Activated CD4-positive, alpha-beta T cell treated with anti-CD3 and anti-CD28 coated beads for 1 hour (primary cell): ENCODE data around the gene DHRSX.
"Not testable (repeated sequence)": the region's sequence is repeated elsewhere in the genome, so short reads cannot be mapped to it uniquely, and the experiment has no call there.

Experiments used
- DNase-seq: peaks from one replicate; pipeline ENCODE4 v3.0.0-alpha.2; 2020

The DHRSX gene

GRCh38 chrX:2519638-2520037 is 18.9 kb upstream of the DHRSX start:
- DNase-seq: not testable (repeated sequence)

GRCh38 chrX:2517055-2517454 is 16.3 kb upstream of the DHRSX start:
- no peak for DNase-seq

GRCh38 chrX:2516623-2517022 is 15.8 kb upstream of the DHRSX start:
- no peak for DNase-seq

GRCh38 chrX:2514131-2514530 is 13.4 kb upstream of the DHRSX start:
- DNase-seq: no peak

GRCh38 chrX:2513121-2513664 is 12.4 kb upstream of the DHRSX start:
- DNase-seq: no peak

GRCh38 chrX:2512501-2512900 is 11.7 kb upstream of the DHRSX start:
- no peak for DNase-seq

GRCh38 chrX:2511326-2511725 is 10.6 kb upstream of the DHRSX start:
- DNase-seq: no peak

GRCh38 chrX:2508648-2509335 is 8.0 kb upstream of the DHRSX start:
- no peak for DNase-seq

GRCh38 chrX:2507904-2508627 is 7.3 kb upstream of the DHRSX start:
- no peak for DNase-seq

GRCh38 chrX:2507196-2507595 is 6.4 kb upstream of the DHRSX start:
- no peak for DNase-seq

- DNase-seq: not testable (repeated sequence)
Observed at GRCh38 chrX:2505341-2505740, 4.6 kb upstream of the DHRSX start.

- DNase-seq: no peak
Observed at GRCh38 chrX:2504706-2505332, 4.0 kb upstream of the DHRSX start.

- DNase-seq: no peak
Observed at GRCh38 chrX:2503591-2504500, 3.1 kb upstream of the DHRSX start.

GRCh38 chrX:2502668-2503519 is 2.1 kb upstream of the DHRSX start:
- DNase-seq: no peak

- no peak for DNase-seq
Observed at GRCh38 chrX:2502120-2502667, 1.4 kb upstream of the DHRSX start.

- DNase-seq: no peak
Observed at GRCh38 chrX:2501559-2502102, 855 bp upstream of the DHRSX start.

- DNase-seq: no peak
Observed at GRCh38 chrX:2500091-2500802, 529 bp downstream of the DHRSX start.

GRCh38 chrX:2499507-2499906 is 1.3 kb downstream of the DHRSX start:
- no peak for DNase-seq

- no peak for DNase-seq
Observed at GRCh38 chrX:2498781-2499302, 1.9 kb downstream of the DHRSX start.
